ENCODE results near the gene F10.

Gene F10

GRCh38 chr13:113171250-113172125 is 48.9 kb downstream of the F10 start:
- no peak overlapping the region for H3K4me3 ChIP-seq (ENCODE audit: low read length)
- TF ChIP-seq, protein P1, sequence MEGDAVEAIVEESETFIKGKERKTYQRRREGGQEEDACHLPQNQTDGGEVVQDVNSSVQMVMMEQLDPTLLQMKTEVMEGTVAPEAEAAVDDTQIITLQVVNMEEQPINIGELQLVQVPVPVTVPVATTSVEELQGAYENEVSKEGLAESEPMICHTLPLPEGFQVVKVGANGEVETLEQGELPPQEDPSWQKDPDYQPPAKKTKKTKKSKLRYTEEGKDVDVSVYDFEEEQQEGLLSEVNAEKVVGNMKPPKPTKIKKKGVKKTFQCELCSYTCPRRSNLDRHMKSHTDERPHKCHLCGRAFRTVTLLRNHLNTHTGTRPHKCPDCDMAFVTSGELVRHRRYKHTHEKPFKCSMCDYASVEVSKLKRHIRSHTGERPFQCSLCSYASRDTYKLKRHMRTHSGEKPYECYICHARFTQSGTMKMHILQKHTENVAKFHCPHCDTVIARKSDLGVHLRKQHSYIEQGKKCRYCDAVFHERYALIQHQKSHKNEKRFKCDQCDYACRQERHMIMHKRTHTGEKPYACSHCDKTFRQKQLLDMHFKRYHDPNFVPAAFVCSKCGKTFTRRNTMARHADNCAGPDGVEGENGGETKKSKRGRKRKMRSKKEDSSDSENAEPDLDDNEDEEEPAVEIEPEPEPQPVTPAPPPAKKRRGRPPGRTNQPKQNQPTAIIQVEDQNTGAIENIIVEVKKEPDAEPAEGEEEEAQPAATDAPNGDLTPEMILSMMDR (conservative IDR thresholded peaks at IDR 0.05; ENCODE audit: low read length), result no peak
- DNase-seq (ENCODE audit: low read depth), result no peak

GRCh38 chr13:113172419-113172926 is 49.9 kb downstream of the F10 start:
- TF ChIP-seq, protein P1 (conservative IDR thresholded peaks at IDR 0.05; ENCODE audit: low read length), result no peak
- no peak for DNase-seq (ENCODE audit: low read depth)

GRCh38 chr13:113176280-113176679 is 53.7 kb downstream of the F10 start:
- TF ChIP-seq, protein P1 (conservative IDR thresholded peaks at IDR 0.05; ENCODE audit: low read length), result no peak
- DNase-seq (ENCODE audit: low read depth), result no peak
- no peak overlapping the region for H3K4me3 ChIP-seq (ENCODE audit: low read length)

More at GRCh38 chr13:113172419-113172926, 49.9 kb downstream of the F10 start:
- H3K4me3 ChIP-seq (ENCODE audit: low read length), result no peak overlapping the region

DNA sequence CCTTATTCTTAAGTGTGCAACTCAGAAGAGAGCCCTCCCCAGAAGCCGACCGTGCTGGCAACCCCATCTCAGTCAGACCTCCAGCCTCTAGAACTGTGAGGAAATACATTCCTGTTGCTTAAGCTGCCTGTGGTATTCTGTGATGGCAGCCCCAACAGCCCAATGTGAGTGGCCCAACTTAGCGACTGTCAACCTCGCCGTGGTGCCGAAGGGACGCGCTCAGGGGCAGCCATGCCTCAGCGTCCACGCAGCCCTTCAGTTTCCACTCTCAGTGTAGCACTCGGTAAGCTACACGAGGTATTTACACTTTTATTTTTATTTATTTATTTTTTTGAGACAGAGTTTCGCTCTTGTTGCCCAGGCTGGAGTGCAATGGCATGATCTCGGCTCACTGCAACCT is 54.2 kb downstream of the F10 start:
- TF ChIP-seq, protein P1 (conservative IDR thresholded peaks at IDR 0.05; ENCODE audit: low read length), result no peak
- DNase-seq (ENCODE audit: low read depth), result no peak
- H3K4me3 ChIP-seq (ENCODE audit: low read length), result no peak overlapping the region

GRCh38 chr13:113178070-113178895 is 55.7 kb downstream of the F10 start:
- peak; percentile 91 for DNase-seq (ENCODE audit: low read depth)
- H3K4me3 ChIP-seq (ENCODE audit: low read length), result no peak overlapping the region
- TF ChIP-seq, protein P1 (conservative IDR thresholded peaks at IDR 0.05; ENCODE audit: low read length), result no peak

DNA sequence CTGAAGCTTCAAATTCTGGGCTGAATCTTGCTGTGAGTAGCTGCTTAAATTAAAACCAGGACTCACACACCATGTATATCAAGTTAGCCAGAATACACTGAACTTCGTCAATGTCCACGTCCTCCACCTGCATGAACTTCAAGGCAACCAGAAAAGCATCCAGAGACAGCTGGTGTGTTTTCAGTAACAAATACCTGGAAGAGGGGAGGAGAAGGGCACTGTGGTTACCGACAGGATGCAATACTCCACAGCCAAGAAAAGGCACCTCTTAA is 56.2 kb downstream of the F10 start:
- H3K4me3 ChIP-seq (ENCODE audit: low read length), result no peak overlapping the region
- TF ChIP-seq, protein P1 (conservative IDR thresholded peaks at IDR 0.05; ENCODE audit: low read length), result no peak
- DNase-seq (ENCODE audit: low read depth), result no peak

Data from AG10803 (cell line).